Panc1 (cell line): Measurements from ENCODE around the gene SURF4.

Source experiments
- POLR2AphosphoS5 ChIP-seq: IDR thresholded peaks from 2 replicates; pipeline ENCODE4 v1.6.1; 2012; ENCODE audit warnings: mild to moderate bottlenecking, low read depth, low read length, moderate library complexity
- SIN3A ChIP-seq: IDR thresholded peaks from 2 replicates; pipeline ENCODE4 v1.6.1; 2012; ENCODE audit warnings: low read depth, mild to moderate bottlenecking, low read length, moderate library complexity, borderline replicate concordance; ENCODE audit not compliant: insufficient read depth
- TCF7L2 ChIP-seq: IDR thresholded peaks from 2 replicates; pipeline ENCODE4 v1.6.1; 2011; ENCODE audit warnings: mild to moderate bottlenecking, low read depth, low read length, inconsistent platforms
- TF ChIP-seq, protein P1 (sequence below): fragments of 450-650 bp; IDR thresholded peaks from 2 replicates; pipeline ENCODE4 v1.5.1; 2017; ENCODE audit warnings: mild to moderate bottlenecking
- TF ChIP-seq, protein P2 (sequence below), 2 experiments: IDR thresholded peaks; 2 replicates each; pipeline ENCODE4 v1.6.1; 2011 to 2012; ENCODE audit warnings: low read depth in 2 of 2, control low read depth in 1 of 2, low read length in 1 of 2, mild to moderate bottlenecking in 1 of 2, moderate library complexity in 1 of 2; ENCODE audit not compliant: insufficient read depth in 1 of 2

DNA sequence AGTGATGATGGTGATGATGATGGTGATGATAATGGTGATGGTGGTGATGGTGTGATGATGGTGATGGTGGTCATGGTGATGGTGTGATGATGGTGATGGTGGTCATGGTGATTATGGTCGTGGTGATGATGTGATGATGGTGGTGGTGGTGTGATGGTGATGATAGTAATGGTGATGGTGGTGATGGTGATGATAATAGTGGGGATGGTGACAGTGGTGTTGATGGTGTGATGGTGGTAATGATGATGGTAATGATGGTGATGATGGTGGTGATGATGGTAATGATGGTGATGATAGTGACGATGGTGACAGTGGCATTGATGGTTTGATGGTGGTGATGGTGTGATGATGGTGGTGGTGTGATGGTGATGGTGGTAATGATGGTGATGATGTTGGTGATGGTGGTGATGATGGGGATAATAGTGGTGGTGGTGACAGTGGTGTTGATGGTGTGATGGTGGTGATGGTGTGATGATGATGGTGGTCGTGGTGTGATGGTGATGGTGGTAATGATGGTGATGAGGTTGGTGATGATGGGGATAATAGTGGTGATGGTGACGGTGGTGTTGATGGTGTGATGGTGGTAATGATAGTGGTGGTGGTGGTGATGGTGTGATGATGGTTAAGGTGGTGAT, 6.8 kb upstream of the SURF4 start:
- TF ChIP-seq, protein P1, sequence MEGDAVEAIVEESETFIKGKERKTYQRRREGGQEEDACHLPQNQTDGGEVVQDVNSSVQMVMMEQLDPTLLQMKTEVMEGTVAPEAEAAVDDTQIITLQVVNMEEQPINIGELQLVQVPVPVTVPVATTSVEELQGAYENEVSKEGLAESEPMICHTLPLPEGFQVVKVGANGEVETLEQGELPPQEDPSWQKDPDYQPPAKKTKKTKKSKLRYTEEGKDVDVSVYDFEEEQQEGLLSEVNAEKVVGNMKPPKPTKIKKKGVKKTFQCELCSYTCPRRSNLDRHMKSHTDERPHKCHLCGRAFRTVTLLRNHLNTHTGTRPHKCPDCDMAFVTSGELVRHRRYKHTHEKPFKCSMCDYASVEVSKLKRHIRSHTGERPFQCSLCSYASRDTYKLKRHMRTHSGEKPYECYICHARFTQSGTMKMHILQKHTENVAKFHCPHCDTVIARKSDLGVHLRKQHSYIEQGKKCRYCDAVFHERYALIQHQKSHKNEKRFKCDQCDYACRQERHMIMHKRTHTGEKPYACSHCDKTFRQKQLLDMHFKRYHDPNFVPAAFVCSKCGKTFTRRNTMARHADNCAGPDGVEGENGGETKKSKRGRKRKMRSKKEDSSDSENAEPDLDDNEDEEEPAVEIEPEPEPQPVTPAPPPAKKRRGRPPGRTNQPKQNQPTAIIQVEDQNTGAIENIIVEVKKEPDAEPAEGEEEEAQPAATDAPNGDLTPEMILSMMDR = no peak
- no peak for TF ChIP-seq TCF7L2
- TF ChIP-seq, protein P2, sequence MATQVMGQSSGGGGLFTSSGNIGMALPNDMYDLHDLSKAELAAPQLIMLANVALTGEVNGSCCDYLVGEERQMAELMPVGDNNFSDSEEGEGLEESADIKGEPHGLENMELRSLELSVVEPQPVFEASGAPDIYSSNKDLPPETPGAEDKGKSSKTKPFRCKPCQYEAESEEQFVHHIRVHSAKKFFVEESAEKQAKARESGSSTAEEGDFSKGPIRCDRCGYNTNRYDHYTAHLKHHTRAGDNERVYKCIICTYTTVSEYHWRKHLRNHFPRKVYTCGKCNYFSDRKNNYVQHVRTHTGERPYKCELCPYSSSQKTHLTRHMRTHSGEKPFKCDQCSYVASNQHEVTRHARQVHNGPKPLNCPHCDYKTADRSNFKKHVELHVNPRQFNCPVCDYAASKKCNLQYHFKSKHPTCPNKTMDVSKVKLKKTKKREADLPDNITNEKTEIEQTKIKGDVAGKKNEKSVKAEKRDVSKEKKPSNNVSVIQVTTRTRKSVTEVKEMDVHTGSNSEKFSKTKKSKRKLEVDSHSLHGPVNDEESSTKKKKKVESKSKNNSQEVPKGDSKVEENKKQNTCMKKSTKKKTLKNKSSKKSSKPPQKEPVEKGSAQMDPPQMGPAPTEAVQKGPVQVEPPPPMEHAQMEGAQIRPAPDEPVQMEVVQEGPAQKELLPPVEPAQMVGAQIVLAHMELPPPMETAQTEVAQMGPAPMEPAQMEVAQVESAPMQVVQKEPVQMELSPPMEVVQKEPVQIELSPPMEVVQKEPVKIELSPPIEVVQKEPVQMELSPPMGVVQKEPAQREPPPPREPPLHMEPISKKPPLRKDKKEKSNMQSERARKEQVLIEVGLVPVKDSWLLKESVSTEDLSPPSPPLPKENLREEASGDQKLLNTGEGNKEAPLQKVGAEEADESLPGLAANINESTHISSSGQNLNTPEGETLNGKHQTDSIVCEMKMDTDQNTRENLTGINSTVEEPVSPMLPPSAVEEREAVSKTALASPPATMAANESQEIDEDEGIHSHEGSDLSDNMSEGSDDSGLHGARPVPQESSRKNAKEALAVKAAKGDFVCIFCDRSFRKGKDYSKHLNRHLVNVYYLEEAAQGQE (IDR thresholded peaks at IDR 0.05; ENCODE audit: insufficient read depth in 1 of 2, low read depth in 2 of 2, low read length in 1 of 2) = no peak
- no peak for TF ChIP-seq POLR2AphosphoS5
- no peak for TF ChIP-seq SIN3A
